Middle frontal gyrus (tissue), 1 donor: ENCODE data around the gene PKDCC.
"Not testable (repeated sequence)": the region's sequence is repeated elsewhere in the genome, so short reads cannot be mapped to it uniquely, and the experiment has no call there.

ENCODE experiments used
- DNase-seq: peaks from one replicate; pipeline ENCODE4 v3.0.0-alpha.2; 2015; ENCODE audit warnings: low spot score; ENCODE audit errors: extremely low spot score

Gene PKDCC

DNA sequence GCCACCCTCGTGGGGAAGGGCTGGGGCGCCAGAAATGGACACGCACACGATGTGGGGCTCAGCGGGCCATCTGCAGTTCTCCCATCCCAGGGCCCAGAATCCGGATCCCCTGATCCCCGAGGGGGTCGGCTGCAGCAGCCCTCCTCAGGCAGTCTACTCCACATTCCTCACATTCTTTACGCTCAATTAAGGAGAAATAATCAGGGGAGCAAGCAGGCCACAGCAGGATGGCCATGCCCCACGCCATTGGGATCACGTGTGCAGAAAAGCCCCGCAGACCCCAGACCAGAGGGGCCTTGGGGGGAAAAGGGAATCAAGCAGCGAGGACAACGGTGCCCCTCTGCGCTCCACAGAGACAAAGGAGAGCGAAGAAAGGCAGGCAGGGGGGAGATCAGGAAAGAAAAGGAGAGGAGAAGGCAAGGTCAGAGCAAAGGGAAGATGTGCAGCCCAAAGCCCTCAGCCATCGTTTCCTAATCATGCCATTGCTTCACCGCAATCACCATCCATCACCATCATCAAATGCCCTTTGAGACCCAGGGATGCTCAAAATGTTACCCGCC, 17.5 kb upstream of the PKDCC start:
- DNase-seq = no peak

- no peak for DNase-seq
These were observed 17.0 kb upstream of the PKDCC start for GRCh38 chr2:42030829-42031228.

DNA sequence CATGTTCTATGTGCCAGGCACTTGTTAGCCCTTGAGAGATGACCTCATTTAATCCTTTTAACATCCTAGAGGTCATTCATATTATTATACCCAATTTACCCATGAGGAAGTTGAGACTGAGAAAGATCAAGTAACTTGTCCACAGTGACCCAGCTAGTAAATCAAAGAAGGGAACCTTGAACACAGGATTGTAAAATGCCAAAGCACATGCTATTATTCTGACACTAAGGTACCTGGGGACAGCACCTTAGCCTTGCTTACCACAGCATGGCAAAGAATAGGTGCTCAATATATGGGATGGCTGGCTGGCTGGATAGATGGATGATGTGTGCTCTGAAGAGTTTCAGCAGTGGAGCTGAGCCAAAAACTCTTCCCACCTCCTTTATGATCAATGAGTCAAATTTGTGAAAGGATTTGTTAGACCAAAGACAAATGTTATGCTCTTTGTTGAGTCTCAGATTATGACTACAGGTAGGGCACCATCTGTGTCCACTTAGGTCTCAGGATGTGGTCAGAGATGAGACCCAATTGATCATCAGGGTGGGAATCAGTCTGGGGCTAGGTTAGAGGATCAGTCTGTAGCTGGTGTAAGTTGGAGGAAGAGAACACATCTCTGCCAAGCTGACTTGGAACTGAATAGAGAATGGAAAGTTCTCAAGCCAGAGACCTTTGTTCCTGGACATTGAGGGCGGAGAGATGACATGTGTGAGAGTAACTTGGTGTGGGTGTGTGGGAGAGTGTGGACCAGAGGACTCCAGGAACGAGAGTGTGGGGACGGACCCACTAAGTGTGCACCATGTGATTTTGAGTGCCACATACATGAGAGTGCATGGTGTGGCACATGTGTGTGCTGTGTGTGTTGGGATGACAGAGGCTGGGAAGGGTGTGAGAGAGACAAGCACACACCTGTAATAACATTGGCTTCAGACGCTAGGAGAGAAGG, 16.3 kb upstream of the PKDCC start:
- DNase-seq = no peak

GRCh38 chr2:42032224-42032620, 15.6 kb upstream of the PKDCC start:
- no peak for DNase-seq

DNA sequence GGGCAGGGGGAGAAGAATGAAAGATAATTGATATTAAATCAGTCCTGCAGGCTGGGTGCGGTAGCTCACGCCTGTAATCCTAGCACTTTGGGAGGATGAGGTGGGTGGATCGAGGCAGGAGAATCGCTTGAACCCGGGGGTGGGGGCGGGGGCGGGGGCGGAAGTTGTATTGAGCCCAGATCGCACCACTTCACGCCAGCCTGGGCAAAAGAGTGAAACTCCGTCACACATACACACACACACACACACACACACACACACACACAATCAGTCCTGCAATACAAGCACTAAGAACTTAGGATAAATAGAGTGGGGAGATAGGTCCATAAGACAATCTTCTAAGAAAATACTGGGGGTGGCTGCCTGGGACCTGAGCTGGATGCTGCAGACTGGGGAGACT, 15.1 kb upstream of the PKDCC start:
- no peak for DNase-seq

GRCh38 chr2:42034096-42034495, 13.7 kb upstream of the PKDCC start:
- not testable (repeated sequence) for DNase-seq

DNA sequence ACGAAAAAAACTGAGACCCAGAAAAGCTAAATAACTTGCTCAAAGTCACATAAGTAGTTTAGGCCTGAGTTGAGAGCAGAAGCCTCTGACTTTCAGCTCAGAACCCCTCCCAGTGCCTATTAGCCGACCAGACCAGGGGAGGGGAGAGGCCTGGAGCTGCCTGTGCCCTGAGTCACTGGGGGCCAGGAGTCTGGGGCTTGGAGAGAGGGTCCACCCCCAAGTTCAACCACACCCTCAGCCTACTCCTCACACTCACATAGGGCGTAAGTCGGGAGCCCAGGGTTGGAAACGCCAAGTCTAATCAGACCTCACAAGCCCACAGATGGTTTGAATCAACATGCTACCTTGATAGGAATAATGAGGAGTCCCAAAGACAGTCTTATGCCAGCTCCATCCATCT, 12.6 kb upstream of the PKDCC start:
- no peak for DNase-seq

DNA sequence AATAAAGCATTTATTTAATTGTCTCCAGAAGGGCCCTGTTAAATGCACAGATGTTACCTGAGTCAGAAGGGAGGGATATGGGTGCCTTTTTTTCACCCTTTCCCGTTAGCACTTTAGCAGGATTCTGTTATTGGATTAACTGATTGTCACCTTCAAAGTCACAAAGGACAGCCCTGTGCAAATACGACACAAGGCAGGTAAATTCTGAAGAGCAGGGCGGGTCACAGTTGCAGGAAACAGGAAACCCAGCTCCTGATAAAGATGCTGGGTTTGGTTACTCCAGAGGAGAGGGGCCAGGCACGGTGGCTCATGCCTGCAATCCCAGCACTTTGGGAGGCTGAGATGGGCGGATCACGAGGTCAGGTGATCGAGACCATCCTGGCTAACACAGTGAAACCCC, 11.4 kb upstream of the PKDCC start:
- DNase-seq = no peak

GRCh38 chr2:42036940-42037339, 10.9 kb upstream of the PKDCC start:
- DNase-seq = no peak

DNA sequence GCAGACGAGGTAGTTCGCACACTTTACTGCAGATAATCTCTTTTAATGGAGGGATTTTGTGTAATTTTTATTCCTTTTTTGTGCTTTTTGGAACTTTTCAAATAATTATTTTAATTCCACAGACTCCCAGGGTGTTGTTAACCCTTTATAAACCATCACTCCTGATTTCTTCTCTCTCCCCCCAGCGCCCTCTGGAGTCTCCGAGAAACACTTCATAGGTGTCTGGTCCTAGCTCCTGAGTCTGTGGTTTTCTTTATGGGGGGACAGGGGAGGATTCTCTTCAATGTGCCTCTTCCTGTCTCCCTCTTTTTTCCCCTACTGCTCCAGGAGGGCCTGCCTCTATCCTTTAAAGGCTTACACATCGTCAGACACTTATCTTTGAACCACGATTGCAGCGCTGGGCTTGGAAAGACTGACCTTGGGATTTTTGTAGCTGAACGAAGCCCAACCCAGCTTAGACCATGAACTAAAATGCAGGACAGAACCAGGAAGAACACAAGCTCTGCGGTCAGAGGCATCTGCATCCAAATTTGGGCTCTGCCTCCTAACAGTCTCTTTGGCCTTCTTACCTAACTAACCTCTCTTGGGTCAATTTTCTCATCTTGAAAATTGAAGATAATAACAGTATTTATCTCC, 7.1 kb upstream of the PKDCC start:
- DNase-seq = no peak

DNA sequence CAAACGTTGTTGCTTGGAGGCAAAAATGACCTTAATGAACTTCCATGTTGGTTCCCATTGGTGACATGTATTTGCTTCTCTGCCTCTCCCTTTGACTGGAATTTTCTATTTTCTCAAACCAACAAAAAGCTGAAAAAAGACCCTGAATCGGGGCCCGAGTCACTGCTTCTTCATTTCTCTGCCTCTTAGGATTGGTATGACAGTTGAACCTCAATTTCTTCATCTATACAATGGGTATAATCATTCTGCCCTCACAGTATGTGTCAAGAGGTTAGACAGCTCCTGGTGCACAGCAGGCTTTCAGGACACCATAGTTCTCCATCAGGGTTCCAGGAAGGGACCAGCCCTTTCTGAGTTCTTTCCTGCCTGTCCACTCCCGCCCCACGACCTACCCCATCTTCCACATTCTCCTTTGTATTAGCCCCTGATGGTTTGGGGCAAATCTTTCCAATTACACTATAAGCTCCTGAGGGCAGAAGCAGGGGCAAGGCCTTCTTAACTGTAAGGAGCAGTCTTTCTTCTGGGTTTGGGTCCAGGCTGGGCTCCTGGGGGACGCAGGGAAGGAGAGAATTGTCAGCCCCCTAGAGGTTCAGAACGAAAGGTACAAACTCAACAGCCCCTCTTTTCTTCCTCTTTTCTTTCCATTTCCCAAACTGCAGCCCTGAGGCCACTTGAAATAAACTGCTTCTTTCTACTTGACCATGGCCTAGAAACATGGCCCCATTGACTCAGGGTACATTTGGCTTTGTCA, 6.3 kb upstream of the PKDCC start:
- DNase-seq = no peak

DNA sequence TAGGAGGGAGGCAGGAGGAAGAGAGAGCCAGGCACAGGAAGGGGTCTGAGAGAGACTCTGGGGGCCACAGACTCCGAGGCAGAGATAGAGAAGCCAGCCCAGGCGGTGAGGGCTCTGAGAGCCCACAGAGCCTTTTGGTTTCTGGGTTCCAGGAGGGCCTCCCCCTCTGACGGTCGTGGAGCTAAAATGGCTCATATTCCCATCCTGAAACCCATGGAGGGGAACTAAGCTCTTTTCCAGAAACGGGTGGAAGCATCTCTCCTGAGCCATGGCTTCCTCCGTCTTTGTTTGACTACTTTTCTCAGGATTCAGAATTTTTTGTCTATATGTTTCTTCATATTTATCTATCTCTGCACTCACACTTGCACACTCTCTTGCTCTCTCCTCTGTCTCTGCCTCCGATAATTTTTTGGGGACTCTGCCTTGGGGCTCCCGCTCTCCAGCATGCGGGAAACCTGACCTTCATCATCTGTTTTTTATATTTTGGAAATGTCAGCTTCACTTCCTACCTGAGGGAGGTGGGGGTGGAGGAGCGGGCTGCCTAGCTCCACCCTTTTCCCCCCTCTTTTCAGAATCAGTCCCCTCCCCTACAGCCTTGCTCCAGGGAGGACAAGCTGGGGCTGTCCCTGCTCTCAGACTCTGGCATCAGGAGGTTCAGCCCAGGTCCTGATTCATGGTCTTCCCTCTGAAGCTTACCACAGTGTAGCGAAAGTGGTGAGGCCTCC, 5.0 kb upstream of the PKDCC start:
- no peak for DNase-seq

DNA sequence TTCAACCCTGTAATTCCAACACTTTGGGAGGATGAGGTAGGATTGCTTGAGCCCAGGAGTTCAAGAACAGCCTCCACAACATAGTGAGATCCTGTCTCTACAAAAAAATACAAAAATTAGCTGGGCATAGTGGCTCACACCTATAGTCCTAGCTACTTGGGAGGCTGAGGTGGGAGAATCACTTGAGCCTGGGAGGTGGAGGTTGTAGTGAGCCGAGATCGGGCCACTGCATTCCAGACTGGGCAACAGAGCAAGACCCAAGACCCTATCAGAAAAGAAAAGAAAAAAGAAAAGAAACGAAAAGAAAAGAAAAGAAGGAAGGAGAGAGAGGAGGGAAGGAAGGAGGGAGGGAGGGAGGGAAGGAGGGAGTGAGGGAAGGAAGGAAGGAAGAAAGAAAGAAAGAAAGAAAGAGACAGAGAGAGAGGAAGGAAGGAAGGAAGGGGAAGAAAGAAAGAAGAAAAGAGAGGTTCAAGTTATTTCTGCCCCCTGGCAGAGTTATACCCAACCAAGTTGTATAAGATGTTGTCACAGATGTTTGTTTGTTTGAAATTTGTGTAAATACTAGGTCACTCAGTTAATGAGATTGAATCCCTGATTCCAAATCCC, 3.9 kb upstream of the PKDCC start:
- no peak for DNase-seq

DNA sequence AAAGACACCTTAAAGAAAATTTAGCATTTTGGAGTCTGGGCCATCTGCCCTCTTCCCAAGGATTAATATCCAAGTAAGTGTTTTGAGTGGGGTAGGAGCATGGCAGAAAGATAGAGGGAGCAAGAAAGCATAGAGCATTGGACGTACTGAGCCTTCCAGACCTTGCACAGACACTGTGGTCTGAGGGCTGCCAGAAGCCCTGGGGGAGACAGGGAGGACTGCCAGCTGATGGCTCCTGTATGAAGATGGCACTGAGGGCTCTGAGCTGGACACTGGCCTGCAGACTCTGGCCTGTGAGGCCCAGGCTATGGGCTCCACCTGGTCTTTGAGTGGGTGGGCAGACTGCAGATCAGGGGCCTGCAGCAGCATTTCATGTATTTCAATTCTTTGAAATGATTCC, 2.9 kb upstream of the PKDCC start:
- no peak for DNase-seq

DNA sequence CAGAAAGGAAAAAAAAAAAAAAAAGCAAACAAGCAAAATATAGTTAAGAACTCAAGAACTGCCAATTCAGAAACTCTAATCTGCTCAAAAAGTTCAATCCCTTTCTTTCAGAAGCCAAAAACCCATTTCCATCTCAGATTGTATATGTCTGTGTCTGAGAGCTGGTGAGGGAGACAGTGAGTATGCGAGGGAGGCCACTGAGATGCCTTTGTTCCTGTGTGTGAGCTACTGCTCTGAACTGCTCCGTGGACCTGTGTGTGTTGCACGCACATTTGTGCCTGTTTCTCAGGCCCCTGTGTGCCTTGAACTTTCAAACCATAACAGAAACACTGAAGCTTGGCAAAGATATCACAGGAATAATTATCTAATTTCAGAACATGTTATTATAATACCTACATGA, 2.5 kb upstream of the PKDCC start:
- DNase-seq = no peak

DNA sequence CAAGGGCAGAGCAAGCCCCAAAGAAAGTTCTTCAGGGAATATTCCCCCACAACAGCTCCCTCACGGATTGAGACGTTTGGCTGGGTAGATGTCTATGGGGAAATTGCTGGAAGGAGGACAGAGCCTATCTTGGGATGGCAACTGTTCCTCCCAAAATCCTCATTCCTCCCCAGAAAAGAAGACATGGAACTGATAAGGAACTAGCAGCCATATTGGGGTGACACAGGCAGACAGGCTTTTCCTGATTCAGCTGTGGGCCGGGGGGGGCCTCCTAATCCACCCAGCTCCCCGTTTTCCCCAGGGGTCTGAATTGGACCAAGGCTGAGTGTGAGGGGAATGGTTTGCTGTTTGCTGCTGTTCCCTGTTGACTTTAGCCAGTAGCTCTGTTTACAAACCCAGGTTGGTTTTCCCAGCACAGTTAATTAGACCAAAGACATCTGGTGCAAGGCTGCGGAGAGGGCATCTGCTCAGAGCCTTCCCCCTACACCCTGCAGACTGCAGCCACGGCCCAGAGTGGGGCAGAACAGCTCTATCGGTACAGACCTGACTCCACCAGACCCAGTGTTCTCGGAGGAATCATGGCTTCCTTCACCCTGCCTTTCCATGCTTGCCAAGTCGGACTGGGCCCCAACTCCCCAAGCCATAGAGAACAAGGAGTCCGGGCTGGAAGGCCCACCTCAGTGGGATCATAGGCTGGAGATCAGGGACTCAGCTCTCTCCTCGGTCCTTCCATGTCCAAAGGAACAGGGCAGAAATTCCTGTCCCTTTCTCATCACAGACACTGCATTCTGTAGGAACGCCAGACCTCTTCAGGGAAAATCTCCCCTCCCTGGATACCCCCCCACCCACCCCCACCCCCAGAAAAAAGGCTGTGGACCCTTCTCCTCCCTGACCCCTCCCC, 1.7 kb upstream of the PKDCC start:
- no peak for DNase-seq

GRCh38 chr2:42046819-42047487, 868 bp upstream of the PKDCC start:
- DNase-seq = no peak

- no peak for DNase-seq
These were observed 739 bp downstream of the PKDCC start for GRCh38 chr2:42048299-42049220.
